GM12892 (cell line): ENCODE measurements around the gene KCNC1.

ENCODE experiments used
- DNase-seq: peaks from one replicate; pipeline ENCODE4 v3.0.0; 2011; ENCODE audit not compliant: insufficient read length
- FAIRE-seq: peaks from 2 replicates; lab custom pipeline; 2011; peaks lifted over from hg19 to GRCh38; lab: Jason Lieb, UNC
- POLR2A ChIP-seq: IDR thresholded peaks from 2 replicates; pipeline ENCODE4 v1.6.1; 2011; ENCODE audit warnings: low read depth, low read length, control low read depth
- POLR2AphosphoS5 ChIP-seq: IDR thresholded peaks from 2 replicates; pipeline ENCODE4 v1.6.1; 2011; ENCODE audit warnings: low read depth, low read length, control low read depth
- TAF1 ChIP-seq: IDR thresholded peaks from 2 replicates; pipeline ENCODE4 v1.6.1; 2011; ENCODE audit warnings: low read depth, mild to moderate bottlenecking, control low read depth, low read length, borderline replicate concordance

KCNC1 gene

DNA sequence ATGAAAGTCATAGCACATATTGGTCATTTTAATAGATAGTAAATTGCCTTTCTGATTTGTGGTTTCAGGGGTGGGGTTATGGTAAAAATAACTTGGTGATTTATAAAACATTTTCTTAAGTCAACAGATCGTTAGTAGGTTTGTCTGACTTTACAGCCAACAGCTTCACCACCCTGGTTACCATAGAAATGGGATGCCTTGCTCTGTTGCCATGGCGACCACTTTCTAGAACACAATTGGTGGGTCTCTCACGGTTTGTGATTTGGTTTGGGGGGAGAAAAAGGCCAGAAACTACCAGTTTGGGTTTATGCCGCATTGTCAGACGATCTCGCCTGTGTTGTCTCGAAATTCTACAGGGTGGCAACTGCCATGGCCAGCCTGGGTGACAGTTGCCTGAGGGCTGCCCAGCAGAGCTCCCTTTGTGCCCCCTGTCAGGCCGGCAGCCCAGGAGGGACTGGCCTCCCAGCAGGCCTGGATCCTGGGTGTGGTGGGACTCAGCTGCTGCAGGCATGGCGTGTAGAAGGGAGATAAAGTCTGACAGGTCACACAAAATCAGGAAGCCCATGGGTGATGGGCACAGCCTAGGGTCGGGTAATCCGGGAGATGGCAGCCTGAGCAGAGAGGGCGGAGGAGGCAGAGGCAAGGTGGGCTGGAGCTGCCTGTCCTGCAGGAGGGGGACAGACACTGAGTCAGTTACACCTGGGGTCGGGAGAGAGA, 30.9 kb downstream of the KCNC1 start:
- FAIRE-seq, result no peak

GRCh38 chr11:17766073-17766359, 31.4 kb downstream of the KCNC1 start:
- FAIRE-seq, result no peak
- TF ChIP-seq POLR2A (no peak), TAF1 (no peak), POLR2AphosphoS5 (no peak)
- DNase-seq, result no peak

More for the DNA sequence above, 30.9 kb downstream of the KCNC1 start:
- TF ChIP-seq TAF1, result no peak
- no peak for TF ChIP-seq POLR2A
- TF ChIP-seq POLR2AphosphoS5, result no peak
- no peak for DNase-seq

DNA sequence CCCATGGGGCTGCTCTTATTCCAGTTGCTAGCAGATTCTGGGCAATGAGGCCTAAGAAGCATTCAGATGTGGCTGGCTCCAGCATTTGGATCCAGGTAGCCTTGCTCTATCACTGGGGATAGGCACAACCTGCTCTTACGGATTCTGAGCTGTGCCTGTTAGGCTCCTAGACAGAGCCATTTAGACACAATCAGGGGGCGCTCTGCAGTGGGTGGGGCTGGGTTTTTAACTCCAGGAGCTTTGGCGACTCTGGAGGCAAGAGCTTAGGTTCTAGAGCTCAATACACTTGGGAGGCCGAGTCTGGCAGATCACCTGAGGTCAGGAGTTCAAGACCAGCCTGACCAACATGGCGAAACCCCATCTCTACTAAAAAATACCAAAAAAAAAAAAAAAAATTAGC, 32.0 kb downstream of the KCNC1 start:
- FAIRE-seq (no peak), DNase-seq (no peak)
- TF ChIP-seq TAF1 (no peak), POLR2A (no peak), POLR2AphosphoS5 (no peak)

GRCh38 chr11:17767301-17767885, 32.8 kb downstream of the KCNC1 start:
- TF ChIP-seq TAF1 (no peak), POLR2A (no peak), POLR2AphosphoS5 (no peak)
- DNase-seq (no peak), FAIRE-seq (no peak)

DNA sequence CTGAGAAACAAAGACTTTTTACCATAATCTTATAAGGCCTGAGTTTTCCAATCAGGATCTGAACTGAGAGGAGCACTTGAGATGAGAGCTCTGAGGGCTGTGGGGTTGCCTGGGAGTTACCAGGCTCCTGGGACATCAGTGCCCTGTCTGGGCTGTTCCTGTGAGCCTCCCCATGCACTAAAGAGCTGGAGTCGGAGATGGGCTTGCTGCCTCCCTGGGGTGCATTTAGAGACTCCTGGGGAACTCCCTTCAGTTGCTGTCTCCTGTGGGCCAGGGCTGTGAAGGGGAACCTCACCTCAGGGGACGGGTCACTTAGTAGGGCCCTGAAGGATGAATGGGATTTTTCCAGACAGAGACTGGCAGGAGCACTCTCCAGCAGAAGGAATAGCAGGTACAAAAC, 33.3 kb downstream of the KCNC1 start:
- FAIRE-seq, result no peak
- no peak for TF ChIP-seq POLR2AphosphoS5
- no peak for TF ChIP-seq TAF1
- no peak for TF ChIP-seq POLR2A
- DNase-seq, result no peak

DNA sequence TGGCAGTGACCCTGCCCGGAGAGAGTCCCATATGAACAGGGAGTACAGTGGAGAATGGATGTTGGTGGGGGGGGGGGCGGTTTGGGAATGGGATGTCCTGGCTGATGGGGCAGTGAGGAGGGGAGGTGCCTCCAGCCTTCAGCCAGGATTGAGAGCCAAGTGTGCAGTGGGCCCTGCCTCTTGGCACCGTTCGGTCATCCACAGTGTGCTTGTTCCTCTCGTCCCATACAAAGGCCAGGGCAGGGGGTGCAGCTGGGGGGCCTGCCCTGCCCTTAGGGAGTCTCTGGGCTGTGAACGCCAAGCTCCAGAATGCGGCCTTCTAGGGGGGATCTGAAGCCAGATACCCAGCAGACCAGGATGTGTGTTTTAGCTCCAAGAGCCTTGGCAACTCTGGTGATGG, 34.0 kb downstream of the KCNC1 start:
- TF ChIP-seq TAF1, result no peak
- no peak for TF ChIP-seq POLR2AphosphoS5
- no peak for TF ChIP-seq POLR2A
- FAIRE-seq (no peak), DNase-seq (no peak)

DNA sequence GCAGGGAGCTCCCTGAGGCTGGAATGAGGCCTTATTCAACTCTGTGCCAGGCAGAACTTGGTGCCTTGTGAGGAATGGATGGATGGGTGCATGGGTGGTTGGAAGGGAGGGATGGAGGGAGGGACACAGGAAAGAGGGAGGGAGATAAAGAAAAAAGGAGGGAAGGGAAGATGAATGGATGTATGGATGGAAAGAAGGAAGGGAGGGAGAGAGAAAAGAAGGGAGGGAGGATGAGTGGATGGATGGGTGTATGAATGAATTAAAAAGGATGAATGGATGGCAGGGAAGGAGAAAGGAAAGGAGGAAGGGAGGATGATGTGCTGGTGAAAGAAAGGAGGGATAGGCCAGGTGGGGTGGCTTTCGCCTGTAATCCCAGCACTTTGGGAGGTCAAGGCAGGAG, 34.6 kb downstream of the KCNC1 start:
- no peak for FAIRE-seq
- no peak for DNase-seq
- no peak for TF ChIP-seq POLR2A
- TF ChIP-seq TAF1, result no peak
- no peak for TF ChIP-seq POLR2AphosphoS5

- FAIRE-seq, result no peak
- no peak for TF ChIP-seq TAF1
- TF ChIP-seq POLR2AphosphoS5, result no peak
- TF ChIP-seq POLR2A, result no peak
- no peak for DNase-seq
These were observed 35.6 kb downstream of the KCNC1 start for GRCh38 chr11:17770048-17770652.

DNA sequence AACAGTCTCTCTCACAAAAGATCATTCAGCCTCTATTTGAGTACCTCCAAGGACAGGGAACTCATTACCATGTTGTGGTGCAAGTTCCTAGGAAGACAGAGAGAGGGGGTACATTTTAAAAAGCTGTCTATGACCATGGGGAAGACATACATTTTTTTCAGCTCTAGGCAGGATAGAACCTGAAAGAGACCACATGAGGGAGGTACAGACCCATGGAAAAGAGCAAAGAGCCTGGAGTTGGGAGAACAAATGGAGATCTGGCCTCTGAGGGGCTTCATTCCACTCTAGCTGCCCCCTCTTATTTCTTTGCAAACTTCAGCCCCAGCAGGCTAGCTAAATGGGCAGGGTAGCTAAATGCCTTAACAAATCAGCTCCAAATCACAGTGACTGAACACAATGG, 36.3 kb downstream of the KCNC1 start:
- no peak for TF ChIP-seq TAF1
- TF ChIP-seq POLR2A, result no peak
- no peak for TF ChIP-seq POLR2AphosphoS5
- FAIRE-seq (no peak), DNase-seq (no peak)

DNA sequence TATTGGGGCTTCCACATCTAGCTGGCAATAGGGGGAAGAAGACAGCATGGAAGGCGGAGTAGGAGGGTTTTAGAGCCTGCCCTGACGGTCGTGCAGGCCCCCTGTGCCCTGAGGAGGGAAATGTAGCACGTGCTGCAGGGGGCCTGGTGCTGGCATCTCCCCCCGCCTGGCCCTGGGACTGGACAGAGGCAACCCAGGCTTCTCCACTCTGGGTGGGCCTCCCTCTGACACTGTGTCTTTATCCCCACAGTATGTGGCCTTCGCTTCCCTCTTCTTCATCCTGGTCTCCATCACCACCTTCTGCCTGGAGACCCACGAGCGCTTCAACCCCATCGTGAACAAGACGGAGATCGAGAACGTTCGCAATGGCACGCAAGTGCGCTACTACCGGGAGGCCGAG, 36.8 kb downstream of the KCNC1 start:
- no peak for TF ChIP-seq POLR2A
- FAIRE-seq (no peak), DNase-seq (no peak)

- FAIRE-seq, result no peak
- TF ChIP-seq TAF1 (no peak), POLR2A (no peak), POLR2AphosphoS5 (no peak)
- no peak for DNase-seq
These were observed 37.3 kb downstream of the KCNC1 start for GRCh38 chr11:17771841-17772401.
